WI38 (cell line): ENCODE data around the gene MALAT1.
"Not testable (repeated sequence)": the region's sequence is repeated elsewhere in the genome, so short reads cannot be mapped to it uniquely, and the experiment has no call there.

ENCODE experiments used
- H3K4me3 ChIP-seq: 2 replicates; pipeline ENCODE4 v1.5.1; 2011; ENCODE audit warnings: low read depth, mild to moderate bottlenecking, control low read depth, low read length
- CTCF ChIP-seq: IDR thresholded peaks from 2 replicates; pipeline ENCODE4 v1.5.1; 2012; ENCODE audit warnings: low read depth, mild to moderate bottlenecking, control low read depth, low read length

MALAT1 gene

GRCh38 chr11:65506772-65507505 is 8.1 kb downstream of the MALAT1 start:
- no peak for TF ChIP-seq CTCF
- H3K4me3 ChIP-seq: peak overlapping the region; percentile 98

GRCh38 chr11:65512311-65512710 is 13.5 kb downstream of the MALAT1 start:
- H3K4me3 ChIP-seq: not testable (repeated sequence)

GRCh38 chr11:65516135-65516968 is 17.5 kb downstream of the MALAT1 start:
- TF ChIP-seq CTCF: no peak
- H3K4me3 ChIP-seq: no peak overlapping the region

GRCh38 chr11:65518941-65519549 is 20.2 kb downstream of the MALAT1 start:
- H3K4me3 ChIP-seq: not testable (repeated sequence)

GRCh38 chr11:65521777-65522521 is 23.1 kb downstream of the MALAT1 start:
- H3K4me3 ChIP-seq: not testable (repeated sequence)

- not testable (repeated sequence) for H3K4me3 ChIP-seq
Measured at GRCh38 chr11:65522718-65523630, 24.1 kb downstream of the MALAT1 start.

GRCh38 chr11:65523631-65523968 is 24.8 kb downstream of the MALAT1 start:
- not testable (repeated sequence) for H3K4me3 ChIP-seq

- no peak for TF ChIP-seq CTCF
- H3K4me3 ChIP-seq: peak overlapping the region; percentile 41
Measured at GRCh38 chr11:65524014-65524740, 25.3 kb downstream of the MALAT1 start.
